Measurements from ENCODE around the gene ENSA.

- TF ChIP-seq CTCF (conservative IDR thresholded peaks at IDR 0.05; ENCODE audit: low read depth, low read length) (no peak), EZH2 (IDR thresholded peaks at IDR 0.05; ENCODE audit: low read length, unreplicated experiment) (no peak)
Measured at GRCh38 chr1:150620919-150621318, 8.5 kb downstream of the ENSA start.
